GM12873 (cell line): ENCODE results near the gene TGFBR3L.

Experiments used
- TF ChIP-seq, protein P1 (sequence below): IDR thresholded peaks from 2 replicates; pipeline ENCODE4 v1.5.1; 2012; ENCODE audit warnings: low read depth, mild to moderate bottlenecking, moderate library complexity, low read length, control low read depth; ENCODE audit not compliant: insufficient read depth; ENCODE audit errors: missing control alignments

TGFBR3L gene

DNA sequence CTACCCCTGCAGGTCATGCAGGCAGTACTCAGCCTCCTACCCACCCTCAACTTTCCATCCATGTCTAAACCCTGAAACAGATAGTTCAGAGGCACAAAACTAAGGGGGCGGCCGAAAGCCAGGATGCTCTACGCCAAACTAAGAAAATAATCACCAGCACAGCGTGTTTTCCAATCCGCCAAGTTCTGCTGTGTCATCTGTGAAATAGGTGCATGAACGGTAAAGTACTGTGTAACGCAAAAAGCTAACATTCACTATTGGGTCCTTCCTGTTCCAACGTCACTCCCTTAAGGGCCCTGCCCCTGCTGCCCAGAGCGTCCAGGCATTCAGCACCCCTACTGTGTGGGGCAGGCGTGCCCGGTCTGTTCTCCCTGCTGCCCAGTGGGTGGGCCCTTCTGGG, 41.1 kb downstream of the TGFBR3L start:
- TF ChIP-seq, protein P1, sequence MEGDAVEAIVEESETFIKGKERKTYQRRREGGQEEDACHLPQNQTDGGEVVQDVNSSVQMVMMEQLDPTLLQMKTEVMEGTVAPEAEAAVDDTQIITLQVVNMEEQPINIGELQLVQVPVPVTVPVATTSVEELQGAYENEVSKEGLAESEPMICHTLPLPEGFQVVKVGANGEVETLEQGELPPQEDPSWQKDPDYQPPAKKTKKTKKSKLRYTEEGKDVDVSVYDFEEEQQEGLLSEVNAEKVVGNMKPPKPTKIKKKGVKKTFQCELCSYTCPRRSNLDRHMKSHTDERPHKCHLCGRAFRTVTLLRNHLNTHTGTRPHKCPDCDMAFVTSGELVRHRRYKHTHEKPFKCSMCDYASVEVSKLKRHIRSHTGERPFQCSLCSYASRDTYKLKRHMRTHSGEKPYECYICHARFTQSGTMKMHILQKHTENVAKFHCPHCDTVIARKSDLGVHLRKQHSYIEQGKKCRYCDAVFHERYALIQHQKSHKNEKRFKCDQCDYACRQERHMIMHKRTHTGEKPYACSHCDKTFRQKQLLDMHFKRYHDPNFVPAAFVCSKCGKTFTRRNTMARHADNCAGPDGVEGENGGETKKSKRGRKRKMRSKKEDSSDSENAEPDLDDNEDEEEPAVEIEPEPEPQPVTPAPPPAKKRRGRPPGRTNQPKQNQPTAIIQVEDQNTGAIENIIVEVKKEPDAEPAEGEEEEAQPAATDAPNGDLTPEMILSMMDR = no peak

DNA sequence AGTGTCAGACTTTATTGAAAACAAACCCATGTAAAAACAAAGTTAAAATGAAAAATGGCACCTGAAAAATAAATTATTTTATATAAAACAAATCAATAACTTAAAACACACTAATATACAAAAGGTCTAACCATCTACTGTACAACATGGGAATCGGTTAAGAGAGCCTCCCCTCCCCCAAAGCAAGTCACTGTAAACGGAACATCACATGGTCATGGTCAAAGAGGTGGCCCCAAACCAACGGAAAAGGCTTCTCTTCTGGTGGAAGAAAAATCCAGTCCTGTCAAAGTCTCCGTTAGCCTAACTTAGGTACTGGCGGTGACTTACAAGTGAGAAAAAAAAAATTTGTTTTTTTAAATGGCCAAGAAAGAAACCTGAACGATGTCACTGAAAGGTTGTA, 44.6 kb downstream of the TGFBR3L start:
- TF ChIP-seq, protein P1 = no peak

DNA sequence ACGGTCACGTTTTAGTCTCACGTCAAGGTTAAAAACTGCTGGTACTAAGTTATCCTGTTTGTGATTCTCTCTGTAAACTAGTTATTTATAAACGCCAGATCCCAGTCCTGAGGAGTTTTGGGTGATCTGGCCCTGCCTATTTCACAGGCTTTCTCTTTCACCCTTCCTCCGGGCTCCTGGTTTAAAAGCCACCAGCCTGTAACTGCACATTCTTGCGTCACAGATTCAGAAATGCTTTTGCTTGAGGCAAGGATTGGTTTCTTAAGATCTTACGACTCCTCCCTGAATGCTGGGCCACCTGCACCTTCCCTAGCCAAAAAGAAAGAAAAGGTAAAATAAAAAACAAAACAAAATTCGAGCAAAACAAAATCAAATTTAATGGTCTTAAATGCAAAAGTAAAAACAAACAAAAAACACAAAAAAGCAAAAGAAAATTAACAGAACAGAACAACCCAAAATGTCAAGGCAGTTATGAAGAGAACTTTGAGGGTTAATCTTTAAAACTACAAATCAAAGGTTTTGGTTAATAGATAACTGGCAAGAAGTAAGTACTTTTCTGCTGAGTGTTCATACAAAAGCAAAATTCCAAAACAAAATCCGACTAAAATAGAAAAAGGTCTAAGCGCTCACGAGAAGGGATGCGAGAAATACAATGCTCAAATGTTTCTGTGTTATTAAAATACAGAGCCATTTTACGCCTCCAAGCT, 47.4 kb downstream of the TGFBR3L start:
- TF ChIP-seq, protein P1 = no peak

DNA sequence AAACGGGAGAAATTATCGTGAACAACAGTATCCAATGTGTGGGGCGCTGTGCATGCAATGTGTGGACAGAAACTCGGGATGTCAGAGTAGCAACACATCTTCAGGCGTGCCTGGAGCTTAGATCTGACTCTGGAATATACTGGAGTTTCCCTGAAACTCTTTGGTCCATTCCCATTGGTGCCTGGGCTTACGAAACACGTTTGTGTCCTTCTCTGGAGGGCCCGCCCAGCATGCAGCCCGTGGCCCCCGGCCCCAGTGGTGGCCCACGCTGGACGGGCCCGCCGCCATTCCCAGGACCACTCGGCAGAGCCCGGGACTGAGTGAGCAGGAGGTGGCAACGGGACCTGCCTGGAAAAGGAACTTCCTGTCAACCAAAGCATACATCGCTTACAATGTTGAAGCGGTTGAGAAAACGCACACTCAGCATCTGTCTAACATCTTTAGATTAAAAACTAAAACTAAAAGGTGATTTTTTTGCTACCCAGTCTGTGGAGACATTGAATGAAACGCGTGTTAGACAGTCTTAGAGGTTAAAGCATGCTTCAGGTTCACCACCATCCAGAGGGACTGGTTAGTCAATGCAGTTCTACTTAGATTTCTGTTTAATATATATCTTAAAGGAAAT, 48.1 kb downstream of the TGFBR3L start:
- TF ChIP-seq, protein P1 = no peak

DNA sequence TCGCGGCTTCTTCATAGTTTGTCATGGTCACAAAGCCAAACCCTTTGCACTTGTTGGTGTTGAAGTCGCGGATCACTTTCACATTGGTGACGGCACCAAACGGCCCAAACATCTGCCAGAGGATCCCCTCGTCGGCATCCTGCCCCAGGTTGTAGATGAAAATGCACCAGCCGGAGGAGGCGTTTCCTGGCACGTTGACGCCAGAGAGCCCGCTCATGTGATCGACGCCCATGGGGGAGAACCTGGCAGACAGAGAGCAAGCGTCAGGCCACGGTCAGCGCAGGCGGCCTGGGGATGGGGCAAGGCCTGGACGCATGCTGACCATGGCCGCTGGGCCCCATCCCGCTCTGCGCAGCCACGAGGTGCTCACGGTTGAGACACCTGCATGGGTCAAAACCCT, 48.9 kb downstream of the TGFBR3L start:
- TF ChIP-seq, protein P1 = no peak

DNA sequence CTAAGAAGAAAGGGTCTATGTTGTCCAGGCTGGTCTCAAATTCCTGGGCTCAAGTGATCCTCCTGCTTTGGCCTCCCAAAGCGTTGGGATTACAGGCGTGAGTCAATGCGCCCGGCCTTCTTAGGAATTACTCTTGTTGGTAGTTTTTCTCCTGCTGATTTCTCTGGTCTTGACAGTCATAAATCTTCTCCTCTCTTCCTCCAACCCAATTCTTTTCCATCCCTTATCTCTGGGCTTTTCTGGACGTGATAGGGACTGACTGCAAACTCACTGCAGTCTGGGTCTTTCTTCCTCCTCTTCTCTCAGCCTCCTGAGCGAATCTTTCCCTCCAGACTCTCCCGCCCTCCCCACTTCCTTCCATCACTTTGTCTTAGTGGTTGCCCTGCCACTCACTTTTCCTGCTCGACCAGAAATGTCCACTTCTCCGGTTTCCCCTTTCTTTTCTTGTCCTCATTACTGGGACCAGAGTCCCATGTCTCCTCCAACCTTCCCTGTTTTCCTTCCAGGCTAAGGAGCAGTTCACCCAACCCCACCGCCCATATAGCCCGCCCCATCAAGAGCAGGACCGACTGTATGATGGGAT, 50.7 kb downstream of the TGFBR3L start:
- TF ChIP-seq, protein P1 = no peak

DNA sequence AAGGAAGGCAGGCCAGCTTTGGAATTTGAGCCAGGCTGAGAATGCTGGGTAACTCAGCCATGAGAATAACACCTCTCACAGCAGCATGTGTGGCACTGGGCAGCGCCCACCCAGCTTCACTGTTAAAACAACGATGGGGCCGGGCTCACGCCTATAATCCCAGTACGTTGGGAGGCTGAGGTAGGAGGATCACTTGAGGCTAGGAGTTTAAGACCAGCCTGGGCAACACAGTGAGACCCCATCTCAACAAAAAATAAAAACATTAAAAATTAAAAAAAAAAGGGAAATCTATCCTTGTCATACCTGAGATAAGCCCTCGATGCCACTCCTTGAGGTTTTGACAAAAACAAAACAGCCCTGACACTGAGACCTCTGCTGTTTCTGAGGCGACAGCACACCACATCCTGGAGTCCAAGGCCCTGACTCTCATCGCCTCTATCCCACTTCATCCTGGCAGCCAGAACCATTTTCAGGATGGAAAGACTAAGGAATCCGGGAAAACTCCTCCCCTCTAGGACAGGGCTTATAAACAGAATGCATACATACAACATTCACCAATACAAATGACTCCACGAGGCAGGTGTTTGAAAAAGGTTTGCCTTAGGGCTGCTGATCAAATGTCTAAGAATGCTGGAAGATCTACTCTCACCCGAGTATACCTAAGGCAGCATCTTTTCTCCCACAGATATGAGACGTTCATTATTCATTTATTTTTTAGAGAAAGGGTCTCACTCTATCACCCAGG, 51.5 kb downstream of the TGFBR3L start:
- TF ChIP-seq, protein P1 = no peak
